GM19035 (cell line): ENCODE results near the gene TMEM132E.

Experiments used
- ATAC-seq: cut with Tn5 transposase; IDR thresholded peaks from one replicate; pipeline ENCODE4 v1.9.1; 2021; ENCODE audit not compliant: unreplicated experiment

Gene TMEM132E

GRCh38 chr17:34626121-34626681 lies 46.8 kb downstream of the TMEM132E start:
- ATAC-seq, result no peak

- no peak for ATAC-seq
Observed at GRCh38 chr17:34628879-34629278, 49.5 kb downstream of the TMEM132E start.

- ATAC-seq, result no peak
Observed at GRCh38 chr17:34633351-34633750, 54.0 kb downstream of the TMEM132E start.

GRCh38 chr17:34633760-34634159 lies 54.4 kb downstream of the TMEM132E start:
- no peak for ATAC-seq

GRCh38 chr17:34634551-34635160 lies 55.3 kb downstream of the TMEM132E start:
- ATAC-seq, result no peak

GRCh38 chr17:34635876-34636275 lies 56.5 kb downstream of the TMEM132E start:
- no peak for ATAC-seq

- no peak for ATAC-seq
Observed at GRCh38 chr17:34637041-34637547, 57.7 kb downstream of the TMEM132E start.

GRCh38 chr17:34637548-34638525 lies 58.5 kb downstream of the TMEM132E start:
- ATAC-seq, result no peak

- no peak for ATAC-seq
Observed at GRCh38 chr17:34638526-34639260, 59.3 kb downstream of the TMEM132E start.

- ATAC-seq, result no peak
Observed at GRCh38 chr17:34639706-34640425, 60.5 kb downstream of the TMEM132E start.

- no peak for ATAC-seq
Observed at GRCh38 chr17:34641368-34641767, 62.0 kb downstream of the TMEM132E start.

GRCh38 chr17:34644941-34645550 lies 65.7 kb downstream of the TMEM132E start:
- no peak for ATAC-seq

- no peak for ATAC-seq
Observed at GRCh38 chr17:34645594-34645993, 66.2 kb downstream of the TMEM132E start.

GRCh38 chr17:34647511-34647910 lies 68.1 kb downstream of the TMEM132E start:
- ATAC-seq, result no peak

GRCh38 chr17:34650051-34650750 lies 70.8 kb downstream of the TMEM132E start:
- ATAC-seq, result no peak

GRCh38 chr17:34651402-34651811 lies 72.0 kb downstream of the TMEM132E start:
- ATAC-seq, result no peak

GRCh38 chr17:34652021-34652555 lies 72.7 kb downstream of the TMEM132E start:
- no peak for ATAC-seq

- ATAC-seq, result no peak
Observed at GRCh38 chr17:34653511-34653910, 74.1 kb downstream of the TMEM132E start.

GRCh38 chr17:34654276-34654880 lies 75.0 kb downstream of the TMEM132E start:
- no peak for ATAC-seq
